SJSA1 (cell line): Measurements from ENCODE around the gene BLCAP. TPM values are rescaled to one million over a fixed set of nuclear protein-coding genes. Genes with fewer than 3 reads are reported as not detected.

Experiments
- DNase-seq, 2 experiments: peaks; one replicate each; pipeline ENCODE4 v3.0.0-alpha.2; 2015 to 2020; ENCODE audit warnings: low spot score in 2 of 2, low read depth in 1 of 2
- H3K27ac ChIP-seq: fragments of 250-450 bp; sonication (Bioruptor Pico); 2 replicates; pipeline ENCODE4 v1.5.1; 2020; ENCODE audit warnings: mild to moderate bottlenecking, moderate library complexity
- H3K27me3 ChIP-seq: fragments of 250-450 bp; sonication (Bioruptor Pico); replicated peaks from 2 replicates; pipeline ENCODE4 v1.5.1; 2020; ENCODE audit warnings: mild to moderate bottlenecking, moderate library complexity
- H3K36me3 ChIP-seq: fragments of 250-450 bp; sonication (Bioruptor Pico); 2 replicates; pipeline ENCODE4 v1.5.1; 2020; ENCODE audit warnings: mild to moderate bottlenecking
- H3K4me1 ChIP-seq: fragments of 250-450 bp; sonication (Bioruptor Pico); replicated peaks from 2 replicates; pipeline ENCODE4 v1.6.1; 2021; ENCODE audit warnings: mild to moderate bottlenecking
- H3K4me3 ChIP-seq: fragments of 250-450 bp; sonication (Bioruptor Pico); 2 replicates; pipeline ENCODE4 v1.5.1; 2020; ENCODE audit warnings: mild to moderate bottlenecking
- H3K9me3 ChIP-seq: fragments of 250-450 bp; sonication (Bioruptor Pico); replicated peaks from 2 replicates; pipeline ENCODE4 v1.5.1; 2020; ENCODE audit warnings: mild to moderate bottlenecking
- total RNA-seq: library from RNA; depleted of rRNA; stranded (reverse); fragments of >200 nt; shearing (Covaris generic); gene quantifications from 2 replicates; pipeline ENCODE4 v1.2.3, GENCODE V29; 2014

The BLCAP gene
- total RNA-seq, 1 experiment from 2014 or later: 102 TPM

DNA sequence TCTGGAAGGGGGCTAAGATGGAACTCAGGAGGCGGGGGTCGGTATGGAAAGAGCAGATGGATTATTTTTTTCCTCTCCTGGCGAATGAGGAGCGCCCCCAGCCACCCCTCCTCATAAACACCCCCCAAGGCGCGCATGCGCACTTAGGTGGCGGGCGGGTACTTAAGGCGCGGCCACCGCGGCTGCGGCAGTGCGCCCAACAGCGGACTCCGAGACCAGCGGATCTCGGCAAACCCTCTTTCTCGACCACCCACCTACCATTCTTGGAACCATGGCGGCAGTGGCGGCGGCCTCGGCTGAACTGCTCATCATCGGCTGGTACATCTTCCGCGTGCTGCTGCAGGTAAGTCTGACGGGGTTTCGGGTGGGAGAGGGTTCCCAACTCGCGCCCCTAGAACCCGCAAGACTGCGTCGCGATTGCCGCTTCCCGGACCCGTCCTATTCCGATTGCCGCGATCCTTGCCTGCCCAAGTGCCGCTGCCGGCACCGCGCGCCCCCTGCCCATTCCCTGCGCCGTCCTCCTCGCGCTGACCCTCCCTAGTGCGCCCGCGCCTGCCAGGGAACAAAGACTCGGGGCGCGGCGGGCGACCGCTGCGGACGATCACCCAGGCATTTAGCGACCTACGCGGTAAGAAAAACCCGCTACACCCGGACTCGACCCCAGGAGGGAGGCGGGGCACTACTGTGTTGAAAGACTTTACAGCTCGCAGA lies 6.5 kb downstream of the BLCAP start, which contains the start of gene NNAT:
Gene NNAT (plus strand): TSS at position 190 of the 711 bp plus-strand sequence. CDS start 82 bp downstream, at position 272.
- peaks cover 70% of the 10 kb centered on the region for H3K4me1 ChIP-seq
- DNase-seq: no peak
- peaks cover 66% of the 10 kb centered on the region for H3K36me3 ChIP-seq
- H3K27me3 ChIP-seq: no peaks in the 10 kb centered on the region
- H3K27ac ChIP-seq: peak within 1 kb of the TSS; percentile 84; the same call in 1 of the 2 replicates
- H3K4me3 ChIP-seq: no peak within 1 kb of the TSS
- H3K9me3 ChIP-seq: no peaks in the 10 kb centered on the region

DNA sequence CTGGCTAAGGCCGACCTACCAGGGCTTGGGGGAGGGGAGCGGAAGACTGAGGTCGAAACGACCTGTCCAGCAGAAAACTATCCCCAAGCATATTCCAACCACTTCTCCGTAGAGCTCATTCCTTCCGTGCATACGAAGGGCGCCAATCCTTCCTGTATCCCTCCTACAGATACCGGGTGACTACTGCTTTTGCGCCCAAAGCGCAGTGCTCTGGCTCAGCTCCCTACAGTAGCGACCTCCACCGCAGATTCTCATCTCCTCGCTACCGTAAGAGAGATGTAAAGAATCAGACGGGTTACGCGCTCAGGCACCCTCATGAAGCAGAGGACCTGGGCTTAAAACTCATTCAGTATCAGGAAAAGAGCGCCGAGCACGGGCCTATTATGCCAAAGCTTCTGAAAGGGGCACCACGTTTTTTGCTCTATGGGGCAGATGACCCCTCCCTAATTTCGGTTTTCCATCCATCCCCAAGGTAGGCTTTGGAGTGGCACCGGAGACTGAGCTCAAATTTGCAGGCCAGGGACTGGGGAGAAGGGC lies 7.2 kb downstream of the BLCAP start:
- no peak for DNase-seq
- Histone ChIP-seq H3K27ac (no peak overlapping the region), H3K4me1 (peaks cover 71% of the 10 kb centered on the region), H3K36me3 (peaks cover 69% of the 10 kb centered on the region), H3K4me3 (no peak overlapping the region), H3K27me3 (no peaks in the 10 kb centered on the region), H3K9me3 (no peaks in the 10 kb centered on the region)

DNA sequence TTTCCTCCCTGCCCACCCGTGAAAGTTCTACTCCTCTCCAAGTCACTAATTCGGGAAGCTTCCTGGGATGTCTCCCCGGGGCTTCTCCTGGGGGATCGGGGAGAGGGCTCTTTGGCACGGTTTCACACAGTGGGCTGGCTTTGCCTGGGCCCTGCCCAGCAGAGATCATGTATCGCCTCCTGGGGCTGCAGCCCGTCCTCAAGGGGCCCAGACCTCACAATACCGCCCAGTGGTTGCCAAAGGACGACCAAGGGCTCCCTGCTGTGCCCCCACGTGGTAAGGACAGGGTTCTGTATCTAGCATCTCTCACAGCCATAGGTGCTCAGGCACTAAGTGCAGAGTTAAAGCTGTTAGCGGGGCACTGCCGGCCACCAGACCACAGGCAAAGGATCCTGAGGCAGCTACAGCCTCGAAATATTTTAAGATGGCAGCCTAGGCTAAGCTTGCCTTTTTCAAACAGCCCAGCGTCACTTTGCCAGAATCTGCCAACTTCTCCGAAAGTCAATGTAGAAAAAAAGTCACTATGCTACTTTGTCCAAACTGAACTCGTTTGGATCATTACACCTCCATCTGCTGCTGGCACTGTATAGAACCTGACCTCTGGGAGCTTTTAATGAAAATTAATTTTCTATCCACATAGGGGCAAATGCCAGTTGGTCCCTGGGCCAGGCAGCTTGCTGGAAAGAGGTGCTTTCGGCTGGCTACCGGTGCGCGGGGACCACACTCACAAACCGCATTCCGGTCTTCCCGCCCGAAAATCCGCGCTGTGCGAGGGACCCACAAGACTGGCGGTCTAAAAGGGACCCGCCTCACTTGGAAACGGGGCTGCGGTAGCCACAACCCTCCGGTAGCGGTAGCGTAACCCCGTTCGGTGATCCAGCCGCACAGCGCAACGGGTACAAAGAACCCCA lies 7.9 kb downstream of the BLCAP start:
- Histone ChIP-seq H3K4me3 (no peak overlapping the region), H3K9me3 (no peaks in the 10 kb centered on the region), H3K4me1 (peaks cover 68% of the 10 kb centered on the region), H3K36me3 (peaks cover 69% of the 10 kb centered on the region), H3K27me3 (no peaks in the 10 kb centered on the region), H3K27ac (peak overlapping the region; percentile 84)
- peak; percentile 75 to 77 for DNase-seq

DNA sequence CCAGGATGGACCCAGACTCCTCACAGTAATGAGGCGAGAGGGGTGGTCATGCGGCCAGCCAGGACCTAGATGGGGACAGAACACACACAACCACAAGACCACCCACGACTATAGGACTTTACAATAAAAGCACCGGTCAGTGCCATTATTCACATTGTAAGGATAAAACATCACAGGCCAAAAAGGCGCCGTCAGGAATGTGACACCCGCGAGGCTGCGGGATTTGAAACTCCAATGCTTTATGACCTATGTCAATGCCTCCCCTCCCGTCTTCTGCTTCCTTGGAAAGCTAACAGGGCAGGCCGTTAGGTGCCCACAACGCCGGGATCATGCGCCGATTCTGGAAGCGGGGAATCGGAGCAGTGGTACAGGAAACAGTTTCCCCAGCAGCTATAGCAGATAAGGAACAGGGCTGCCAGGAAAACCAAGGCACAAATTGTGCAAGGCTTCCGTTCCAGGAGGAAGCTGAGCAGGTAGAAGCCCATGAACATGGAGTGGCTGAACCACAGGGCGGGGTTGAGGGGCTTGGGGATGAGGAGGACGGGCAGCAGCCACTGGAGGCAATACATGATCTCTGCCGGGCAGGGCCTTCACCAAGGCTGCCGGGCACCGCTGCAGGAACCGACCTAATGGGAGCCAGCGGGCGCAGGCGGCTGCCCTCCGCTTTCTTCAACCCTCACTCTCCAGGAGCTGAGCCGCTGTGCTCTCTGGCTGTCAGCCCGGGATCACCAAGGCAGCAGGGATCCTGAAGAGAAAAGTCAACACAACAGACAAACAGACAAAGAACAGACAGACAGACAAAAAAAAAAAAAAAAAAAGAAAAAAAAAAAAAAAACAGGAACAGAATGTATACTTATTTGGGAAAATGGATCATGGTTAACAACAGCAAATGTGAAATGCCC lies 8.8 kb downstream of the BLCAP start:
- Histone ChIP-seq H3K27me3 (no peaks in the 10 kb centered on the region), H3K27ac (peak overlapping the region; percentile 84), H3K4me3 (peak overlapping the region; percentile 3; the same call in 1 of the 2 replicates), H3K36me3 (peaks cover 73% of the 10 kb centered on the region), H3K4me1 (peaks cover 66% of the 10 kb centered on the region), H3K9me3 (no peaks in the 10 kb centered on the region)
- DNase-seq: peak; percentile 93 to 95

DNA sequence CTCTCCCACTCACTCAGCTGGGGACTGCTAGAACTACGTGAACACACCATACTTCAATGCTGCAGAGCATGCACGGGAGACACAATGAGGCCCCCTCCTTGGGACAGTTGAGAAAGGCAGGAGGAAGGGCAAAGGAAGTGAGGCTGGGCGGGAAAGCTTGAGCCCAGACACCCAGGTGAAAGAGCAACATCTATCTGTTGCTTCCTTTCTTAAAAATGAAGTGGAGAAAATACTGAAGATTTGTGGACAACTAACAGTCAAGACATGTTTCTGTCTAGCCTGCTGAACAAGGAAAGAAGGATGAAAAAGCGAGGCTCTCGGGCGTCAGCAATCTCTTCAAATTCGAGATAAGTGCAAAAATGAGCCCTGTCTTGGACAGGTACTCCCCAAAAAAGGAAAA lies 9.6 kb downstream of the BLCAP start:
- Histone ChIP-seq H3K4me1 (peaks cover 74% of the 10 kb centered on the region), H3K9me3 (no peaks in the 10 kb centered on the region), H3K4me3 (no peak overlapping the region), H3K27me3 (no peaks in the 10 kb centered on the region), H3K27ac (peak overlapping the region; percentile 57), H3K36me3 (peaks cover 78% of the 10 kb centered on the region)
- DNase-seq: no peak

DNA sequence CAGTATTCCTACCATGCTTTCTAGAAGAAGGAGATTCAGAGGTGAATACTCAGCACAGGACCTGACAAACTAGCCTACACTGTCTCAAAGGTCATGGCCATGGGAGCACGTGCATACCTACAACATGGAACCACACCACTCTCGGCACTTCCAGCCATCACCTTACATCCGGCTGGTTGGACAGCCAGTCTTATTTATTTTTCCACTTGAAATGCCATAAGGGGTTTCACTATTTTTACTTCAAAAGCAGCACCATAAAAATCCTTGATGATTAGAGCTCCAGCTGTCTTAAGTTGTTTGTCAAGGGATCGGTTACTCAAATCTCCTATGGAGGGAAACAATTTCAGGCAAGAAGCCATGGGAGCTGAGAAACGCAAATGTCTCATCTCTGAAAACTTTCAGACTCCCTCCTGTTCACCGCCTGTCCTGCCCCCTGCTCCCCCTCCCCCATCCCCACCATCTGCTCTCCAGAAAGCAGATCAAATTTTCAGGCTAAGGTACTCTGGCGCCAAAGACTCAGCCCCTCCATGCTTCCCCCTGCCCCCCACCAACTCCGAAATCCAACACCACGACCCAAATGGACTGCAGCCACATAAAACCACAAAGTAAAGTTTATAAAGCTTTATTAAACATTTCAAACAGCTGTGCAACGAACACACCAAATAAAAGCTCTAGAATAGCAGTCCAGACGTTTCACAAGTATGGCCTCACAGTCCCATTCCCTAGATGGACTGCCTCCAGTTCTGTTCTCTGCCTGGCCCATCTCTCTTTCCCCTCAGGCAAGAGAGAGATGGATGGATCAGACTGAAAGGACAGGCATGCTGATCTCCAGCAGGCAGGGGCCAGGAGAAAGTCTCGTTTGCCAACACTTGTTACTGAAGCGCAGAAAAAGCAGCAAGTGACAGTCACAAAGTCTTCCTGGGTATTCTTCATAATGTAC lies 10.6 kb downstream of the BLCAP start:
- DNase-seq: peak; percentile 77 to 84
- Histone ChIP-seq H3K4me1 (peaks cover 84% of the 10 kb centered on the region), H3K9me3 (no peaks in the 10 kb centered on the region), H3K27ac (peak overlapping the region; percentile 57), H3K4me3 (no peak overlapping the region), H3K36me3 (peaks cover 78% of the 10 kb centered on the region), H3K27me3 (no peaks in the 10 kb centered on the region)

DNA sequence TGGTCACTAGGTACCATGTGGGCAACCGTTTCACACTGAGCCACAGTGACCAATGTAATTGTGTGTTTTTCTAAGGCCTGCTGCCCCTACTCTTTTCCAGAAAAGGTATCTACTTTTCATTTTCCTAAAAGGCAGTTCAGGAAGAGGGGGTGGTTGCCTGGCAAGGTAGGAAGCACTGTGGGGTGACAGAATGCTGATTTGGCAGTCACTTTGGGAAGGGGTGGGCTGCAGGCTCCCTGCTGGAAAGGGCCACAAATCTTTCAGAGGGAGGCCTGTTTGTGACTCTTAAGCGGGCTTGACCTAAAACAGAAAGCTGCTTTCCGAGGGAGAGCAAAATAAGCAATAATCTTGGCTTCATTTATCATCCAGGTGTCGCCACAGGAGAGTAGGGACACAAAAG lies 11.8 kb downstream of the BLCAP start:
- DNase-seq: no peak
- Histone ChIP-seq H3K27me3 (no peaks in the 10 kb centered on the region), H3K36me3 (peaks cover 76% of the 10 kb centered on the region), H3K27ac (peak overlapping the region; percentile 38; the same call in 1 of the 2 replicates), H3K9me3 (no peaks in the 10 kb centered on the region), H3K4me3 (no peak overlapping the region), H3K4me1 (peaks cover 91% of the 10 kb centered on the region)

DNA sequence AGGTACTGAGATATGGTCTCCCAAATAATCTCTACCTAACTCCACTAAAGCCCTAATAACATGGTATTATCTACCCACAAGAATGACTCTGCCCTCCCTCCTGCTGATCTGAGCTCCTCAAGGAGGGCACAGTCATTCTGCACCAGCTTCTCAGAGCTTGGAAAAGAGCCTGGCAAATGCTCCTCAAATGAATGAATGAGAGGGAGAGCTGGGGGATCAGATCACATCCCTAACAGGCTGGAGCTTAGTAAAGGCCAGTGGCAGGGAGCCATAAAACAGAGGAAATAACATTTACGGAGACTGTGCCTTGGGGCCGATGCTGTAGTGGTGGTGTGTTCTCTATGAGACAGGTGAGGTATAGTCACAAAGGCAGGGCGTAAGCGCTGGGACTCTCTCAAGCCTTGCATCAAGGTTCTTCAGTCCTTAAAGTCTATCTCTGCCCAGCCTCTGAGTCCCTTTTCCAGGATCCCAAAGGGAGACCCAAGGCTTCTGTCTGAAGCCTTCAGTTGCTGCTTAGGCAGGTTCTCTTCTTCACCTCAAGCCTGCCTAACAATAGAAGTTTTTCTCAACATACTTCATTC lies 13.8 kb downstream of the BLCAP start:
- Histone ChIP-seq H3K27me3 (no peaks in the 10 kb centered on the region), H3K9me3 (no peaks in the 10 kb centered on the region), H3K4me1 (peaks cover 77% of the 10 kb centered on the region), H3K4me3 (no peak overlapping the region), H3K36me3 (peaks cover 77% of the 10 kb centered on the region), H3K27ac (no peak overlapping the region)
- no peak for DNase-seq

DNA sequence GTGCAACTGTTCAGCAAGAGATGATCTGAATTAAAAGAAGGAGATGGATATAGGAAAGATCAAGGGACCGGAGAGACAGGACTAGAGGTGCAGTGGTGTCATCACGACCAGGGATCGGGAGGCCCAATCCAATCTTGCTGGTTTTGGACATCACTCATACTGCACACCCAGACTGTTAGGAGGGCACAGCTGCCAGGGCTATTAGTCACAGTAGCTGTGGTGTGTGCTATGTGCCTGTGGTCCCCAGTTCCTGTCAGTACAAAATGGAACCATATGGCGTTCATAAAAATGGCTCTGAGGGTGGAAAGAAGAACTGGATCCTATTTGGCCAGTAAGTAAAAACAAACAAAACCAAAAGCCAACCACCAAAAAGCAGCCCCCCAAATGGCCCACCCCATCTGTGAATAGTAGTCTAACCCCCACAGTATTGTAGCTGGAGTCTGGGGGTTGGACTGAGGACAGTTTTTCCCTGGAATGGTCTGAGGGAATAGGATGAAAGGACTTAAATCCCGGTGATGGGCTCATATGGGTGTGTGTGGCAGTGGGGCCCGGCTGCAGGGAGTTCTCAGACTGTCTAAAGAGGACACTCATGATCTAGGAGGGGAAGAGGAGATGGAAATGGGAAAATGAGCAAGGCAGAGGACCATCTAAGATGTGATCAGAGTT lies 15.9 kb downstream of the BLCAP start:
- no peak overlapping the region for H3K4me3 ChIP-seq
- no peaks in the 10 kb centered on the region for H3K27me3 ChIP-seq
- H3K4me1 ChIP-seq: peaks cover 56% of the 10 kb centered on the region
- peaks cover 87% of the 10 kb centered on the region for H3K36me3 ChIP-seq
- DNase-seq: peak; percentile 91
- no peaks in the 10 kb centered on the region for H3K9me3 ChIP-seq
- peak overlapping the region; percentile 43 for H3K27ac ChIP-seq

DNA sequence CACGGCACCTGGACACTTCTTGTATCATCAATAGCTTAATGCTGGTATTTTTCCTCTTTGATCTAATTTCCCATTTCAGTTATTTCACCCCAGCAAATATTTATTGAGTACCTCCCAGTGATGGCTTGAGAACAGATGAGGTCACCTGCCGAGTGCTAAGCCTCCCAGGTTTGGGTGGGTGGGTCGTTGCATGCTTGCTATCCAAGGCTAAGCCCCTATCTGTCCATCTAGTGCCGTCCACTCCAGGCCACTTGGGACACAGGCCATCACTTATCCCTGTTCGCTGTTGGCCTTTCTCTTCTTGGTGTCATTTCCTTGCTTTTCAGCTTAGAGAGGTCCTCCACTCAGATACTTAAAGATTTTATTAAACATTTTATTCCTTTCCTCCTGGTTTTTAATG lies 17.4 kb downstream of the BLCAP start:
- Histone ChIP-seq H3K4me1 (peaks cover 41% of the 10 kb centered on the region), H3K27ac (no peak overlapping the region), H3K27me3 (no peaks in the 10 kb centered on the region), H3K4me3 (no peak overlapping the region), H3K36me3 (peaks cover 77% of the 10 kb centered on the region), H3K9me3 (no peaks in the 10 kb centered on the region)
- no peak for DNase-seq

DNA sequence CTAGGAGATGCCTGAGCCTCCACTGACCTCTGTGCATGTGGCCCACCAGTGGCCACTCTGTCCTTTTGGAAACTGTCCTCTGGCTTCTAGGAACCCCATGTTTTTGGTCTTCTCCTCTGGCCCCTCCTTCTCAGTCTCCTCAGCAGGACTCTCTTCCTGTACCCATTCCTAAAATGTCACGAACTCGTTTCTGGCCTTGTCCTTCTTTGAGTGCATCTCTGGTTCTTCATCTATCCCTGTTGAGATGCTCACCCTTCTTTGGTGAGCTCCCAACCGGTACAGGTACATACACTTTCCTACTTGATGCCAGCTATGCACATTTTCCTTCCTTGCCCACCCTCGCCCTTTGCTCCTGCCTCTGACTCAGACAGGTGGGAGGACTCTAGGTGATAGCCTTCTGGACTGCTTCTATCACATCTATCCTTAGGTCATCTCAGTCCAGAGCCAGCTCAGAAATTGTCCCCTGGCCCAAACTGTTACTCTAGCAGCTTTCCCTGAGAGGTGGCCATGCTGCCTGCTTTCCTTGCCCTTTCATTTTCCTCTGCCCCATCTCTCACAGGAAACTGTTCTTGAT lies 21.4 kb downstream of the BLCAP start:
- no peak for DNase-seq
- Histone ChIP-seq H3K9me3 (no peaks in the 10 kb centered on the region), H3K4me1 (peaks cover 10% of the 10 kb centered on the region), H3K27me3 (no peaks in the 10 kb centered on the region), H3K4me3 (no peak overlapping the region), H3K27ac (no peak overlapping the region), H3K36me3 (peaks cover 54% of the 10 kb centered on the region)
